WTC11 (cell line): ENCODE data around the gene EEFSEC.

Source experiments
- GRHL2 ChIP-seq: fragments of 250-450 bp; sonication (Bioruptor Pico); IDR thresholded peaks from 2 replicates; pipeline ENCODE4 v1.8.0; 2022; ENCODE audit warnings: mild to moderate bottlenecking, moderate library complexity; ENCODE audit not compliant: insufficient replicate concordance, severe bottlenecking
- JAZF1 ChIP-seq: fragments of 250-450 bp; sonication (Bioruptor Pico); IDR thresholded peaks from 2 replicates; pipeline ENCODE4 v1.9.0; 2021; ENCODE audit warnings: moderate library complexity, mild to moderate bottlenecking, inconsistent platforms
- TF ChIP-seq, protein P1 (sequence below): sonication (generic); formaldehyde crosslinking; conservative IDR thresholded peaks from 2 replicates; pipeline ENCODE4 v1.8.1; 2022; ENCODE audit warnings: mild to moderate bottlenecking, missing genetic modification reagents
- TF ChIP-seq, protein P2 (sequence below): fragments of 200-600 bp; IDR thresholded peaks from 2 replicates; pipeline ENCODE4 v1.8.0; 2022; ENCODE audit warnings: antibody characterized with exemption
- TF ChIP-seq, protein P3 (sequence below): sonication (generic); formaldehyde crosslinking; IDR thresholded peaks from 2 replicates; pipeline ENCODE4 v1.8.1; 2023; ENCODE audit warnings: mild to moderate bottlenecking, missing genetic modification reagents

DNA sequence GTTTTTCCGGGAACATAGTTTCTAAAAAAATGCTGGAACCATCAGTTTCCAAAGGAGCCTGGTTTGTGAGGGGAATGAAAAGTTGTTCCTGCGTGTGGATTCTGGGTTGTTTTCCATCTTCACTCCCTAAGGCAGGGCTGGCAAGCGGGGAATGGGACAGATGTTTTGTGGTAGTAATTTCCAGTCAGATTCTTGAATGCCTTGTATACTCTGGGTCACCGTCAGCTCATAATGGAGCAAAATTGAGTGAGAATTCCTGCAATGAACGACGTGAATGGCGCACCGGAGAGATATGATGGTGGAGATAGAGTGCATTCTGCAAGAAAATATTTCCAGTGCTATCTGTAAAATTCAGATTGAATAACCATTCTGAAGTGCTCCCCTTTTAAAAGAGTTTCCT is 19.9 kb downstream of the EEFSEC start:
- TF ChIP-seq JAZF1 (CRISPR knock-in tag) (no peak), GRHL2 (CRISPR knock-in tag) (no peak)
- TF ChIP-seq, protein P1, sequence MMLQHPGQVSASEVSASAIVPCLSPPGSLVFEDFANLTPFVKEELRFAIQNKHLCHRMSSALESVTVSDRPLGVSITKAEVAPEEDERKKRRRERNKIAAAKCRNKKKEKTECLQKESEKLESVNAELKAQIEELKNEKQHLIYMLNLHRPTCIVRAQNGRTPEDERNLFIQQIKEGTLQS (CRISPR knock-in tag) = no peak
- TF ChIP-seq, protein P2, sequence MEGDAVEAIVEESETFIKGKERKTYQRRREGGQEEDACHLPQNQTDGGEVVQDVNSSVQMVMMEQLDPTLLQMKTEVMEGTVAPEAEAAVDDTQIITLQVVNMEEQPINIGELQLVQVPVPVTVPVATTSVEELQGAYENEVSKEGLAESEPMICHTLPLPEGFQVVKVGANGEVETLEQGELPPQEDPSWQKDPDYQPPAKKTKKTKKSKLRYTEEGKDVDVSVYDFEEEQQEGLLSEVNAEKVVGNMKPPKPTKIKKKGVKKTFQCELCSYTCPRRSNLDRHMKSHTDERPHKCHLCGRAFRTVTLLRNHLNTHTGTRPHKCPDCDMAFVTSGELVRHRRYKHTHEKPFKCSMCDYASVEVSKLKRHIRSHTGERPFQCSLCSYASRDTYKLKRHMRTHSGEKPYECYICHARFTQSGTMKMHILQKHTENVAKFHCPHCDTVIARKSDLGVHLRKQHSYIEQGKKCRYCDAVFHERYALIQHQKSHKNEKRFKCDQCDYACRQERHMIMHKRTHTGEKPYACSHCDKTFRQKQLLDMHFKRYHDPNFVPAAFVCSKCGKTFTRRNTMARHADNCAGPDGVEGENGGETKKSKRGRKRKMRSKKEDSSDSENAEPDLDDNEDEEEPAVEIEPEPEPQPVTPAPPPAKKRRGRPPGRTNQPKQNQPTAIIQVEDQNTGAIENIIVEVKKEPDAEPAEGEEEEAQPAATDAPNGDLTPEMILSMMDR = no peak
- TF ChIP-seq, protein P3, sequence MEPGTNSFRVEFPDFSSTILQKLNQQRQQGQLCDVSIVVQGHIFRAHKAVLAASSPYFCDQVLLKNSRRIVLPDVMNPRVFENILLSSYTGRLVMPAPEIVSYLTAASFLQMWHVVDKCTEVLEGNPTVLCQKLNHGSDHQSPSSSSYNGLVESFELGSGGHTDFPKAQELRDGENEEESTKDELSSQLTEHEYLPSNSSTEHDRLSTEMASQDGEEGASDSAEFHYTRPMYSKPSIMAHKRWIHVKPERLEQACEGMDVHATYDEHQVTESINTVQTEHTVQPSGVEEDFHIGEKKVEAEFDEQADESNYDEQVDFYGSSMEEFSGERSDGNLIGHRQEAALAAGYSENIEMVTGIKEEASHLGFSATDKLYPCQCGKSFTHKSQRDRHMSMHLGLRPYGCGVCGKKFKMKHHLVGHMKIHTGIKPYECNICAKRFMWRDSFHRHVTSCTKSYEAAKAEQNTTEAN (CRISPR knock-in tag) = no peak
